Measurements from ENCODE around the gene THAP4.

THAP4 gene

GRCh38 chr2:241545523-241546473 lies 91.2 kb downstream of the THAP4 start:
- H3K9ac ChIP-seq (ENCODE audit: insufficient read length), result no peak overlapping the region
- no peak overlapping the region for H3K4me3 ChIP-seq
- DNase-seq (ENCODE audit: low read depth, low spot score), result no peak
- peak overlapping the region; percentile 74; the same call in 1 of the 2 replicates for H3K27ac ChIP-seq
- H3K9me3 ChIP-seq (ENCODE audit: low read depth, low read length), result no peaks in the 10 kb centered on the region
- no peak for TF ChIP-seq FOXP2 (optimal IDR thresholded peaks at IDR 0.05; ENCODE audit: control extremely low read depth, extremely low read length, insufficient read depth)
- no peak for TF ChIP-seq POLR2AphosphoS5 (IDR thresholded peaks at IDR 0.05; ENCODE audit: borderline replicate concordance, low read depth, low read length)
- no peak for TF ChIP-seq EZH2 (IDR thresholded peaks at IDR 0.05)
- H3K36me3 ChIP-seq (ENCODE audit: insufficient read depth, low read length), result no peaks in the 10 kb centered on the region

DNA sequence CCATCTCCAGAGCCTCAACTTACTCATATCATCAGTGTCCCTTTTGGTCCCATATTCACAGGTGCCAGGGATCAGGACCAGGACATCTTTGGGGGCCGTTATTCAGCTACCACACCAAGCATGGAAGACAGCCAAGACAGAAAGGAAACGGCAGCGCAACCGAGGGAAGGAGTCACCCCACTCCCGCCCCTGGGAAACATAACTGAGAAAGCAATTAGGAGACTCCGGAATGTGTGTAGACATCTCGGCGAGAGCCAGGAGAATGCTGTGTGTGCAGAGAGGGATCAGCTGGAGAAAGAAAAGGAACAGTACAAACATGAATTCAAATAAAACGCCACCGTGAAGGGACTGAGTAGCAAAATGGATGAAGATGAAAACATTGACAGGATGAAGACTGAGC lies 91.9 kb downstream of the THAP4 start:
- DNase-seq (ENCODE audit: low read depth, low spot score), result no peak
- H3K27ac ChIP-seq, result peak overlapping the region; percentile 74; the same call in 1 of the 2 replicates
- no peak overlapping the region for H3K4me3 ChIP-seq
- no peaks in the 10 kb centered on the region for H3K9me3 ChIP-seq (ENCODE audit: low read depth, low read length)
- no peak overlapping the region for H3K9ac ChIP-seq (ENCODE audit: insufficient read length)
- H3K36me3 ChIP-seq (ENCODE audit: insufficient read depth, low read length), result no peaks in the 10 kb centered on the region
- TF ChIP-seq FOXP2 (optimal IDR thresholded peaks at IDR 0.05; ENCODE audit: control extremely low read depth, extremely low read length, insufficient read depth), result no peak
- TF ChIP-seq EZH2 (IDR thresholded peaks at IDR 0.05), result no peak
- no peak for TF ChIP-seq POLR2AphosphoS5 (IDR thresholded peaks at IDR 0.05; ENCODE audit: borderline replicate concordance, low read depth, low read length)

- Histone ChIP-seq H3K9ac (ENCODE audit: insufficient read length) (no peak overlapping the region), H3K36me3 (ENCODE audit: insufficient read depth, low read length) (no peaks in the 10 kb centered on the region), H3K27ac (no peak overlapping the region), H3K9me3 (ENCODE audit: low read depth, low read length) (no peaks in the 10 kb centered on the region), H3K4me3 (no peak overlapping the region)
- TF ChIP-seq POLR2AphosphoS5 (IDR thresholded peaks at IDR 0.05; ENCODE audit: borderline replicate concordance, low read depth, low read length), result no peak
- TF ChIP-seq EZH2 (IDR thresholded peaks at IDR 0.05), result no peak
- no peak for DNase-seq (ENCODE audit: low read depth, low spot score)
Measured at GRCh38 chr2:241542278-241542605, 94.7 kb downstream of the THAP4 start.

- TF ChIP-seq FOXP2 (optimal IDR thresholded peaks at IDR 0.05; ENCODE audit: control extremely low read depth, extremely low read length, insufficient read depth), result no peak
- TF ChIP-seq POLR2AphosphoS5 (IDR thresholded peaks at IDR 0.05; ENCODE audit: borderline replicate concordance, low read depth, low read length), result no peak
- TF ChIP-seq EZH2 (IDR thresholded peaks at IDR 0.05), result no peak
- H3K27ac ChIP-seq, result no peak overlapping the region
- H3K4me3 ChIP-seq, result no peak overlapping the region
- H3K36me3 ChIP-seq (ENCODE audit: insufficient read depth, low read length), result no peaks in the 10 kb centered on the region
- no peak for DNase-seq (ENCODE audit: low read depth, low spot score)
- H3K9me3 ChIP-seq (ENCODE audit: low read depth, low read length), result no peaks in the 10 kb centered on the region
- H3K9ac ChIP-seq (ENCODE audit: insufficient read length), result no peak overlapping the region
Measured at GRCh38 chr2:241541564-241542277, 95.2 kb downstream of the THAP4 start.

GRCh38 chr2:241540771-241541561 lies 96.0 kb downstream of the THAP4 start:
- H3K9me3 ChIP-seq (ENCODE audit: low read depth, low read length), result no peaks in the 10 kb centered on the region
- no peak overlapping the region for H3K9ac ChIP-seq (ENCODE audit: insufficient read length)
- TF ChIP-seq EZH2 (IDR thresholded peaks at IDR 0.05) (no peak), POLR2AphosphoS5 (IDR thresholded peaks at IDR 0.05; ENCODE audit: borderline replicate concordance, low read depth, low read length) (no peak)
- no peak overlapping the region for H3K4me3 ChIP-seq
- no peaks in the 10 kb centered on the region for H3K36me3 ChIP-seq (ENCODE audit: insufficient read depth, low read length)
- no peak for DNase-seq (ENCODE audit: low read depth, low spot score)
- H3K27ac ChIP-seq, result no peak overlapping the region

DNA sequence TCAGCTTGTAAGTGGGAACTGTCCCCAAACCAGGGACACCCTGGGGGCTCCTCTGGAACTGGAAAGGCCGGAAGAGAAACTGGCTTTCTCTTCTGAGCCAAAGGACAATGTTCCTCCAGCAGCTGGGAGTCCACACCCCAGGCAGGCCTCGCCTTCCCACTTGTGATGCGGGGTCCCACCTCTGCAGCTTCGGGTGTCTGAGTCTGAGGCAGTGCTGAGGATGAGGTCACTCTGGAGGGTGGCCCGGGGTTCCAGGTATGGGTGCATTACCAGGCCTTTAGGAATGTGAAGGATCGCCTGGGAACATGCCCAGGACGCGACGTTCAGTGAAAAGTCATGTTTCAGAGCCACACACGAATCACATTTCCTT lies 96.6 kb downstream of the THAP4 start:
- TF ChIP-seq FOXP2 (optimal IDR thresholded peaks at IDR 0.05; ENCODE audit: control extremely low read depth, extremely low read length, insufficient read depth), result no peak
- no peak for TF ChIP-seq POLR2AphosphoS5 (IDR thresholded peaks at IDR 0.05; ENCODE audit: borderline replicate concordance, low read depth, low read length)
- no peak for TF ChIP-seq EZH2 (IDR thresholded peaks at IDR 0.05)
- no peak overlapping the region for H3K4me3 ChIP-seq
- H3K27ac ChIP-seq, result no peak overlapping the region
- H3K36me3 ChIP-seq (ENCODE audit: insufficient read depth, low read length), result no peaks in the 10 kb centered on the region
- H3K9ac ChIP-seq (ENCODE audit: insufficient read length), result no peak overlapping the region
- no peaks in the 10 kb centered on the region for H3K9me3 ChIP-seq (ENCODE audit: low read depth, low read length)
- no peak for DNase-seq (ENCODE audit: low read depth, low spot score)

- no peak for TF ChIP-seq EZH2 (IDR thresholded peaks at IDR 0.05)
- no peak for TF ChIP-seq POLR2AphosphoS5 (IDR thresholded peaks at IDR 0.05; ENCODE audit: borderline replicate concordance, low read depth, low read length)
- no peak for TF ChIP-seq FOXP2 (optimal IDR thresholded peaks at IDR 0.05; ENCODE audit: control extremely low read depth, extremely low read length, insufficient read depth)
- no peak overlapping the region for H3K27ac ChIP-seq
- DNase-seq (ENCODE audit: low read depth, low spot score), result no peak
- H3K4me3 ChIP-seq, result no peak overlapping the region
- H3K9ac ChIP-seq (ENCODE audit: insufficient read length), result no peak overlapping the region
- no peaks in the 10 kb centered on the region for H3K9me3 ChIP-seq (ENCODE audit: low read depth, low read length)
- no peaks in the 10 kb centered on the region for H3K36me3 ChIP-seq (ENCODE audit: insufficient read depth, low read length)
Measured at GRCh38 chr2:241539616-241540374, 97.2 kb downstream of the THAP4 start.

Data from SK-N-MC (cell line).